WTC11 (cell line): Measurements from ENCODE around the gene PRDM1.

Experiments
- CTCF ChIP-seq: fragments of 200-600 bp; IDR thresholded peaks from 2 replicates; pipeline ENCODE4 v1.8.0; 2022; ENCODE audit warnings: antibody characterized with exemption
- ETV6 ChIP-seq: sonication (generic); formaldehyde crosslinking; IDR thresholded peaks from 2 replicates; pipeline ENCODE4 v1.8.1; 2022; ENCODE audit warnings: mild to moderate bottlenecking, missing genetic modification reagents
- NR1H2 ChIP-seq: sonication (generic); formaldehyde crosslinking; IDR thresholded peaks from 2 replicates; pipeline ENCODE4 v1.9.0; 2021; ENCODE audit warnings: mild to moderate bottlenecking, moderate library complexity, missing genetic modification reagents
- ZNF232 ChIP-seq: sonication (generic); formaldehyde crosslinking; IDR thresholded peaks from 2 replicates; pipeline ENCODE4 v1.8.0; 2022; ENCODE audit warnings: mild to moderate bottlenecking, missing genetic modification reagents
- TF ChIP-seq, protein P1 (sequence below): sonication (generic); formaldehyde crosslinking; IDR thresholded peaks from 2 replicates; pipeline ENCODE4 v1.8.0; 2022; ENCODE audit warnings: mild to moderate bottlenecking, missing genetic modification reagents

- TF ChIP-seq ZNF232, result no peak
- no peak for TF ChIP-seq CTCF
- TF ChIP-seq, protein P1, sequence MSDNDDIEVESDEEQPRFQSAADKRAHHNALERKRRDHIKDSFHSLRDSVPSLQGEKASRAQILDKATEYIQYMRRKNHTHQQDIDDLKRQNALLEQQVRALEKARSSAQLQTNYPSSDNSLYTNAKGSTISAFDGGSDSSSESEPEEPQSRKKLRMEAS, result no peak
- TF ChIP-seq NR1H2 (CRISPR knock-in tag), result no peak
- TF ChIP-seq ETV6 (CRISPR knock-in tag), result no peak
Measured at GRCh38 chr6:106124437-106125430, 38.6 kb downstream of the PRDM1 start.
